ENCODE results near the gene MAGI1. TPM values are rescaled to one million over a fixed set of nuclear protein-coding genes. Genes with fewer than 3 reads are reported as not detected.

The MAGI1 gene
- total RNA-seq, 1 donor from 2014 or later = 49.8 TPM

- TF ChIP-seq CTCF (conservative IDR thresholded peaks at IDR 0.05) = no peak
- peaks cover 28% of the 10 kb centered on the region for H3K4me1 Mint-ChIP-seq
- peaks cover 2% of the 10 kb centered on the region for H3K9me3 Mint-ChIP-seq
- no peaks in the 10 kb centered on the region for H3K27me3 Mint-ChIP-seq (ENCODE audit: low read depth)
- peak overlapping the region; percentile 8 for H3K4me3 Mint-ChIP-seq
- peak; percentile 12 for DNase-seq (ENCODE audit: low read depth, low spot score)
- H3K27ac Mint-ChIP-seq (ENCODE audit: unreplicated experiment) = no peak overlapping the region
- H3K36me3 Mint-ChIP-seq (ENCODE audit: low read depth) = peaks cover 4% of the 10 kb centered on the region
Observed at GRCh38 chr3:65497846-65498245, 540.9 kb downstream of the MAGI1 start.

- H3K4me1 Mint-ChIP-seq = peaks cover 22% of the 10 kb centered on the region
Observed at GRCh38 chr3:65497236-65497635, 541.5 kb downstream of the MAGI1 start.

GRCh38 chr3:65493938-65494337, 544.8 kb downstream of the MAGI1 start:
- TF ChIP-seq CTCF (conservative IDR thresholded peaks at IDR 0.05) = no peak
- Mint-ChIP-seq H3K4me3 (no peak overlapping the region), H3K4me1 (peaks cover 37% of the 10 kb centered on the region), H3K36me3 (ENCODE audit: low read depth) (peaks cover 8% of the 10 kb centered on the region), H3K27me3 (ENCODE audit: low read depth) (no peaks in the 10 kb centered on the region), H3K9me3 (no peaks in the 10 kb centered on the region), H3K27ac (ENCODE audit: unreplicated experiment) (no peak overlapping the region)
- DNase-seq (ENCODE audit: low read depth, low spot score) = no peak

More at GRCh38 chr3:65497236-65497635, 541.5 kb downstream of the MAGI1 start:
- H3K27ac Mint-ChIP-seq (ENCODE audit: unreplicated experiment) = no peak overlapping the region
- no peak for TF ChIP-seq CTCF (conservative IDR thresholded peaks at IDR 0.05)
- no peak overlapping the region for H3K4me3 Mint-ChIP-seq
- H3K9me3 Mint-ChIP-seq = peaks cover 2% of the 10 kb centered on the region
- peaks cover 4% of the 10 kb centered on the region for H3K36me3 Mint-ChIP-seq (ENCODE audit: low read depth)
- no peak for DNase-seq (ENCODE audit: low read depth, low spot score)
- H3K27me3 Mint-ChIP-seq (ENCODE audit: low read depth) = no peaks in the 10 kb centered on the region

GRCh38 chr3:65493371-65493882, 545.3 kb downstream of the MAGI1 start:
- Mint-ChIP-seq H3K4me3 (no peak overlapping the region), H3K4me1 (peaks cover 33% of the 10 kb centered on the region), H3K36me3 (ENCODE audit: low read depth) (peaks cover 8% of the 10 kb centered on the region), H3K27me3 (ENCODE audit: low read depth) (no peaks in the 10 kb centered on the region), H3K9me3 (no peaks in the 10 kb centered on the region), H3K27ac (ENCODE audit: unreplicated experiment) (no peak overlapping the region)
- TF ChIP-seq CTCF (conservative IDR thresholded peaks at IDR 0.05) = no peak
- no peak for DNase-seq (ENCODE audit: low read depth, low spot score)

- Mint-ChIP-seq H3K27me3 (ENCODE audit: low read depth) (no peaks in the 10 kb centered on the region), H3K36me3 (ENCODE audit: low read depth) (peaks cover 8% of the 10 kb centered on the region), H3K9me3 (no peaks in the 10 kb centered on the region), H3K27ac (ENCODE audit: unreplicated experiment) (no peak overlapping the region), H3K4me3 (no peak overlapping the region), H3K4me1 (peaks cover 21% of the 10 kb centered on the region)
- no peak for DNase-seq (ENCODE audit: low read depth, low spot score)
- TF ChIP-seq CTCF (conservative IDR thresholded peaks at IDR 0.05) = no peak
Observed at GRCh38 chr3:65492249-65492648, 546.5 kb downstream of the MAGI1 start.

Data from neural crest cell (in vitro differentiated cells).